Fibroblast of villous mesenchyme (primary cell): Measurements from ENCODE around the gene ACOT7. TPM values are rescaled to one million over a fixed set of nuclear protein-coding genes. Genes with fewer than 3 reads are reported as not detected.

Source experiments
- DNase-seq: peaks from one replicate; pipeline ENCODE4 v3.0.0-alpha.2; 2010; ENCODE audit warnings: low read depth
- H3K4me3 ChIP-seq: 2 replicates; pipeline ENCODE4 v1.5.1; 2011; ENCODE audit warnings: low read depth, mild to moderate bottlenecking, low read length
- total RNA-seq: library from RNA; depleted of rRNA; stranded (reverse); fragments of >200 nt; gene quantifications from 2 replicates; pipeline ENCODE4 v1.2.3, GENCODE V29; 2012
- TF ChIP-seq, protein P1 (sequence below): IDR thresholded peaks from 2 replicates; pipeline ENCODE4 v1.5.1; 2012; ENCODE audit warnings: low read depth, mild to moderate bottlenecking, low read length; ENCODE audit not compliant: insufficient read depth

ACOT7 gene
- total RNA-seq, 1 donor, result 17.3 TPM

DNA sequence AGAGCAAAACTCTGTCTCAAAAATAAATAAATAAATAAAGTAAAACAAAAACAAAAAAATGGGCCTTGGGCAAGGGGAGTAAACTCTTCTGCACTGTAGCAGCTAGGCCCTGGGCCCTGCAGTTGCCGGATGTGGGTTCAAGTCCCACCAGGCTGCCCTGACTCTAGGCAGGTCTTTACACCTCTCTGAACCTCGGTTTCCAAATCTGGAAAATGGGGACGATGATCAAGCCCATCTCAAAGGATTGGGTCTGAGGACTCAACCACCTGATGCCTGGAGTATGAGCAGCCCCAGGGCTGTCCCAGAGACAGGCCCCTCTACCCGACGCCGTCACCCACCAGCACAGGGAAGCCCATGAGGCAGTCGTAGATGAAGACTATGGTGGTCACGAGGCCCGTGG lies 140.2 kb downstream of the ACOT7 start:
- TF ChIP-seq, protein P1, sequence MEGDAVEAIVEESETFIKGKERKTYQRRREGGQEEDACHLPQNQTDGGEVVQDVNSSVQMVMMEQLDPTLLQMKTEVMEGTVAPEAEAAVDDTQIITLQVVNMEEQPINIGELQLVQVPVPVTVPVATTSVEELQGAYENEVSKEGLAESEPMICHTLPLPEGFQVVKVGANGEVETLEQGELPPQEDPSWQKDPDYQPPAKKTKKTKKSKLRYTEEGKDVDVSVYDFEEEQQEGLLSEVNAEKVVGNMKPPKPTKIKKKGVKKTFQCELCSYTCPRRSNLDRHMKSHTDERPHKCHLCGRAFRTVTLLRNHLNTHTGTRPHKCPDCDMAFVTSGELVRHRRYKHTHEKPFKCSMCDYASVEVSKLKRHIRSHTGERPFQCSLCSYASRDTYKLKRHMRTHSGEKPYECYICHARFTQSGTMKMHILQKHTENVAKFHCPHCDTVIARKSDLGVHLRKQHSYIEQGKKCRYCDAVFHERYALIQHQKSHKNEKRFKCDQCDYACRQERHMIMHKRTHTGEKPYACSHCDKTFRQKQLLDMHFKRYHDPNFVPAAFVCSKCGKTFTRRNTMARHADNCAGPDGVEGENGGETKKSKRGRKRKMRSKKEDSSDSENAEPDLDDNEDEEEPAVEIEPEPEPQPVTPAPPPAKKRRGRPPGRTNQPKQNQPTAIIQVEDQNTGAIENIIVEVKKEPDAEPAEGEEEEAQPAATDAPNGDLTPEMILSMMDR, result no peak
- no peak overlapping the region for H3K4me3 ChIP-seq
- DNase-seq, result no peak

DNA sequence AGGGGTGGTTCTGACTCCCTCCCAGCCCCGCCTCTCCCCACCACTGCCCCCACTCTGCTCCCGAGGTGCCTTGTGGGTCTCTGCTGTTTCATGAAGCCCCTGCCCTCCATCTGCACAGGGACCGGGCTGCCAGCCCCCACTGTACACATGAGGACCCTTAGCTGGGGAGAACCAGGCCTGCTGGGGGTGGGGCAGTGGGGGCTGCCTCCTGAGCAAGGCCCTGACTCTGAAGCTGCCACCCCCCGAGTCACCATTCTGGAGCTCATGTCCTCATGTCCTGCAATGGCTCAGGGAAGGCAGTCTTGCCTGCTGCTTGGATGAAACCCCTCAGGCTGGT lies 141.2 kb downstream of the ACOT7 start:
- TF ChIP-seq, protein P1, result no peak
- no peak overlapping the region for H3K4me3 ChIP-seq
- DNase-seq, result no peak

DNA sequence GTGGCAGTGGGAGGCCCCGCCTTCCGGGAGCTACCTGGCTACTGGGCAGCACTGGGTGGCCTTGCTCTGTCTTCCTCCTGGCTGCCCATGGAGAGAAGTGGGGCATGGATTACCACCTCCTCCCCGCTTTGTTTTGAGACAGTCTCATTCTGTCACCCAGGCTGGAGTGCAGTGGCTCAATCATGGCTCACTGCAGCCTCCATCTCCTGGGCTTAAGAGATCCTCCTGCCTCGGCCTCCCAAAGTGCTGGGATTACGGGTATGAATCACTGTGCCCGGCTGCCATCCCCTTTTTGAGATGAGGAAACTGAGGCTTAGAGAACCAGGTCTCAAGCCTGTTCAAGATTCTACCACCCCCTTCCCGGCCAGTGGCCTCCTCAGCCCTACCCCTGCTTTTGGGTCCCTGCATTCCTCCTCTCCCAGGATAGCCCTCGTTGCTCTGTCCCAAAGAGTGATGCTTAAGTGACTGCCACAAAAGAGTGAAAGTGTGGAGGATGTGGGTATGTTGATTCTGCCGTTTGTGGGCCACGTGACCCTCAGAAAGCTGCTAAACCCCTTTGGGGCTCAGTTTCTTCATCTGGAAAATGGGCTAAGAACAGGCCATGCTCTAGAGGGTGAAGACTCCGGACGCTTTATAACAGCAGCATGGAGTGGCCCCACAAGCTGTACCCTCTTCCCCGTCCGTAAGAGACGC lies 141.7 kb downstream of the ACOT7 start:
- DNase-seq, result no peak
- H3K4me3 ChIP-seq, result no peak overlapping the region
- TF ChIP-seq, protein P1, result no peak

DNA sequence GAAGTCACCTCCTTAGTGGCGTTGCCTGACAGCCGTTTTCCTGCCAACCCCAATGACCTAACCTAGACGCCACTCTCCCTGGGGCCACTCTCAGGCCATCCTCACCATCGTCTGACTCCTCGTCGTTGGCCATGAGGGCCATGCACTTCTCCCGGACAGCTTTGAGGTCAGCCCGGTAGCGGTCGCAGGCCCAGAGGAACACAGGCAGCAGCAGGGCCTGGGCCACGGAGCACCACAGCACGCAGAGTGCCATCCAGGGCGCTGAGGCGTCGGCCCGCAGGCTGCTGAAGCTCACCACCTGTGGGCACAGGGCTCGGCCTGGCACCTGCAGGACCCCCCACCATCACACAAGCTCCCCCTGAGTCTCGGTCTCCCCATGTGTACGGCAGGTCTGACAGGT lies 142.3 kb downstream of the ACOT7 start:
- H3K4me3 ChIP-seq, result no peak overlapping the region
- TF ChIP-seq, protein P1, result no peak
- no peak for DNase-seq

DNA sequence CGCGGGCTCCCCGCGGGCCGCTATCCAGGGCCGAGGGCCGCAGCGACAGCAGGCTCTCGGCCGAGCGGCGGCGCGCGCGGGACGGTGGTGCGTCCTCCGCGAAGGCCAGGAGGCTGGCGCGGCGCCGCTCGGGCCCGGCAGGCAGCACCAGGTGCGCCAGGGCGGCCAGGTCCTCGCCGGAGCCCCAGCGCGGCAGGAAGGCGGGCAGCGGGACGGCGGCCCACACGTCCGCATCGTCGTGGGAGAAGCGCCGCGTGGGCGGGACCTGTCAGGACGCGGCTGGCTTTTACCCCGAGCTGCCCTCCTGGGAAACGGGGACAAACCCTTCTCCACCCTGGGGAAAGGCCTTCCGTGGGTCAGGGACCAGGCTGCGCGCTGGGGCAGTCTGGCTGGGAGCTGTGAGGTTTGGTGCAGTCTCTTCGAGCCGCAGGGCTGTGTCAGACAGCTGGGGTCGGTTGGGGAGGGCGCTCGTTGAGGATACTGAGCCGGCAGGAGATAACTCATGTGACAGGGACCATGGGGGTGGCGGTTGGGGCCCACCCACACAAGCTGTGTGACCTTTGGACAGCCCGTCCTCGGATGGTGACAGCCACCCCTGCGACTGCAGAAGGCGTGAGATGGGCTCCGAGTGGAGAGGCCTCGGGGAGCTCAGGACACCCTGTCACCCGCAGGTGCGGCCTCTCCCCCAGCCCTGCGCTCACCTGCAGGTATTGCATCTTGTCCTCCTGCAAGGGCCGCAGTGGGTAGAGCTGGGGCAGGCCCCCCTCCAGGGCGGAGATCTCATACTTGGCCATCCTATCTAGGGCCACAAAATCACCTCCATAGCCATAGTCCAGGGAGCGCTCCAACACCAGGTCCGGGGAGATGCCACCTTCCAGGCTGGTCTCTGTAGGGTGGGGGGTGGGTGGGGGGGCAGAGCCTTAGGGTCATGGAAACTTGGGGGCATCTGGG lies 143.6 kb downstream of the ACOT7 start:
- TF ChIP-seq, protein P1, result no peak
- no peak for DNase-seq
- no peak overlapping the region for H3K4me3 ChIP-seq

DNA sequence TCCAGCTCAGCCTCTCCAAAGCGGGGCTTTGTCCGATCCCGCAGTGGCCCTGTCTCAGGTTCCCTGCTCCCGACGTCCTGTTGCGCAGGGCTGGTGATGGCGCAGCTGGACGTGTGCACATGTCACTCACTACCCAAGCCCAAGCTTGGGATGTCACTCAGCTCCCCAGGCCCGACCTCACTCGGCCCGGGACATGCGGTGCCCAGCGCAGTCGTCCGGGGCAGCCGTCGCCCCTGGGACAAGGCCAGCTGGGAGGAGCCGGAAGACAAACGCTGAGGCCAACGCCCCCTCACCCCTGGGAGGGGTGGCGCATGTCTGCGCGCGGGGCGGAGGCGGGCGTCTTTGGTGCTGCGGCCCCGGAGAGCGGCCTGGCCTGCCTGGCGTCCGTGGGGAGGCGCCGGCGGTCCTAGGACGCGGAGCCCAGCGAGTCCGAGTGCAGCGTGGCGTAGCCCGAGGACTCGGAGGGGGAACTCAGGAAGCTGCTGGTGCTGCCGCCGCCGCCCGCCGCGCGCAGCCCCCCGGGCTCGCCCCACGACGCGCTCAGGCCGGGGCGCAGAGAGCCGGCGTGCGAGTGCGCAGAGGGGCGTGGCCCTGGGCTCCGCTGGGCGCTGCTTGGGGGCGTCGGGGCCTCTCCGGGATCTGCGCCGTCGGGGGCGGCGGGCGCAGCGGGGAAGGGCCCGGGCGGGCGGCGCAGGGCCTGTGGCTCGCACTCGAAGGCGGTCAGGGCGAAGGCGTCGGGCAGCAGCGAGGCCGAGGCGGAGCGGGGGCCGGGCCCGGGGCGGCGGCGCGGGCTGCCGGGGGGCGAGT lies 144.4 kb downstream of the ACOT7 start:
- H3K4me3 ChIP-seq, result no peak overlapping the region
- TF ChIP-seq, protein P1, result no peak
- DNase-seq, result no peak
